ENCODE data around the gene HOPX. TPM values are rescaled to one million over a fixed set of nuclear protein-coding genes. Genes with fewer than 3 reads are reported as not detected.

HOPX gene
- total and polyA plus RNA-seq, 4 experiments from 2014 or later, result 16.9 to 163 (median 73.6) TPM

DNA sequence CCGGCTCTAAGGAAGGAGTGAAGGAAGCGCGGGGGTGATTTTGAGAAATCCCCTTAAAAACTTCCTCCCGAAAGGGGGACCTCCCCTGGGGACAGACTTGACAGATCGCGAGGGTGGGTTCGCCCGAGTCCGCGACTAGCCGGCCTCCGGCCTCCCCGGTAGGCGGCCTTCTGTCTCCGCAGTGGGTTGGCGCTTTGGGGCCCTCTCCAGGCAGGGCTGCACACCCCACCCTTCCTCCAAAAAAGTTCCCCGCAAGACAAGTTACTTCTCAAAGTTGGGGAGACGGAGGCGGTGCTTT lies 24.8 kb downstream of the HOPX start:
- ChIA-PET POLR2A (ENCODE audit: partially characterized antibody) (no interaction called here), CTCF (ENCODE audit: partially characterized antibody) (no interaction called here)
- peak; percentile 38 to 52 (median 44) for DNase-seq
- peaks cover 0 to 5% of the 10 kb centered on the region in 2 donors for H3K36me3 Mint-ChIP-seq
- H3K27ac ChIP-seq (ENCODE audit: low read depth, low read length), result peak overlapping the region; percentile 51
- H3K4me3 ChIP-seq (ENCODE audit: low read length in 2 of 2), result peak overlapping the region; percentile 22 to 51
- H3K4me3 Mint-ChIP-seq, result peak overlapping the region; percentile 81 to 90 (median 86)
- H3K27me3 ChIP-seq (ENCODE audit: insufficient read depth, low read length), result peaks cover 5% of the 10 kb centered on the region
- intact Hi-C loops (cut with micrococcal nuclease), result loop anchor here (5.0 to 10.0 kb wide), 2 partner anchors 81 to 146 kb away; no protein-coding TSS in a partner anchor
- H3K4me1 Mint-ChIP-seq, result peaks cover 32 to 67% (median 52%) of the 10 kb centered on the region in 4 donors
- H3K9me3 Mint-ChIP-seq, result no peaks in the 10 kb centered on the region
- H3K36me3 ChIP-seq (ENCODE audit: insufficient read depth, low read length), result no peaks in the 10 kb centered on the region
- H3K27me3 Mint-ChIP-seq, result peaks cover 6 to 13% of the 10 kb centered on the region in 2 donors
- H3K27ac Mint-ChIP-seq, result peak overlapping the region; percentile 35 to 94 (median 80)
- peaks cover 49% of the 10 kb centered on the region for H3K4me1 ChIP-seq (ENCODE audit: insufficient read depth, low read length)
- H3K9me3 ChIP-seq (ENCODE audit: control insufficient read depth in 1 of 2, low read length in 2 of 2), result no peaks in the 10 kb centered on the region

- Mint-ChIP-seq H3K27me3 (peaks cover 6 to 13% of the 10 kb centered on the region in 2 donors), H3K27ac (peak overlapping the region; percentile 35 to 95 (median 83)), H3K4me3 (peak overlapping the region; percentile 86 to 96 (median 92)), H3K36me3 (peaks cover 0 to 5% of the 10 kb centered on the region in 2 donors), H3K9me3 (no peaks in the 10 kb centered on the region), H3K4me1 (peaks cover 33 to 72% (median 56%) of the 10 kb centered on the region in 4 donors)
- POLR2A ChIA-PET (ENCODE audit: partially characterized antibody), result no interaction called here
- no peaks in the 10 kb centered on the region for H3K36me3 ChIP-seq (ENCODE audit: insufficient read depth, low read length)
- no peaks in the 10 kb centered on the region for H3K9me3 ChIP-seq (ENCODE audit: control insufficient read depth in 1 of 2, low read length in 2 of 2)
- CTCF ChIA-PET (ENCODE audit: partially characterized antibody), result interaction anchor here (1.3 kb wide), 2 partner anchors 80 to 144 kb away, joined by 3 to 5 read pairs; no protein-coding TSS in a partner anchor
- intact Hi-C loops (cut with micrococcal nuclease), result loop anchor here (5.0 to 10.0 kb wide), 2 partner anchors 81 to 147 kb away; no protein-coding TSS in a partner anchor
- H3K4me3 ChIP-seq (ENCODE audit: low read length in 2 of 2), result peak overlapping the region; percentile 22 to 51
- H3K27me3 ChIP-seq (ENCODE audit: insufficient read depth, low read length), result peaks cover 5% of the 10 kb centered on the region
- H3K4me1 ChIP-seq (ENCODE audit: insufficient read depth, low read length), result peaks cover 51% of the 10 kb centered on the region
- H3K27ac ChIP-seq (ENCODE audit: low read depth, low read length), result peak overlapping the region; percentile 51
- peak in 4 of 5 donors; percentile 21 to 36 (median 28) for DNase-seq
Observed at GRCh38 chr4:56655627-56656345, 25.3 kb downstream of the HOPX start.

GRCh38 chr4:56655209-56655626 lies 25.9 kb downstream of the HOPX start:
- peaks cover 0 to 5% of the 10 kb centered on the region in 2 donors for H3K36me3 Mint-ChIP-seq
- peak in 2 of 5 donors; percentile 22 to 24 for DNase-seq
- Histone ChIP-seq H3K36me3 (ENCODE audit: insufficient read depth, low read length) (no peaks in the 10 kb centered on the region), H3K27me3 (ENCODE audit: insufficient read depth, low read length) (peaks cover 5% of the 10 kb centered on the region), H3K9me3 (ENCODE audit: control insufficient read depth in 1 of 2, low read length in 2 of 2) (no peaks in the 10 kb centered on the region), H3K27ac (ENCODE audit: low read depth, low read length) (peak overlapping the region; percentile 51), H3K4me3 (ENCODE audit: low read length in 2 of 2) (peak overlapping the region in 1 of 2 donors; percentile 51), H3K4me1 (ENCODE audit: insufficient read depth, low read length) (peaks cover 57% of the 10 kb centered on the region)
- no peaks in the 10 kb centered on the region for H3K9me3 Mint-ChIP-seq
- CTCF ChIA-PET (ENCODE audit: partially characterized antibody), result interaction anchor here (0.9 to 1.3 kb wide), 4 partner anchors 79 to 187 kb away, joined by 3 to 5 read pairs (median 3); no protein-coding TSS in a partner anchor
- POLR2A ChIA-PET (ENCODE audit: partially characterized antibody), result interaction anchor here (0.7 to 0.8 kb wide), 3 partner anchors 26 to 220 kb away, joined by 3 to 5 read pairs (median 3); partner anchors contain the start of genes HOPX and PPAT
- H3K4me3 Mint-ChIP-seq, result peak overlapping the region; percentile 81 to 96 (median 92)
- peak overlapping the region; percentile 19 to 95 (median 72) for H3K27ac Mint-ChIP-seq
- H3K4me1 Mint-ChIP-seq, result peaks cover 39 to 78% (median 62%) of the 10 kb centered on the region in 4 donors
- intact Hi-C loops (cut with micrococcal nuclease), result loop anchor here (5.0 to 10.0 kb wide), 2 partner anchors 80 to 147 kb away; no protein-coding TSS in a partner anchor
- peaks cover 6 to 13% of the 10 kb centered on the region in 2 donors for H3K27me3 Mint-ChIP-seq

GRCh38 chr4:56654238-56654632 lies 26.9 kb downstream of the HOPX start:
- Mint-ChIP-seq H3K36me3 (peaks cover 0 to 5% of the 10 kb centered on the region in 2 donors), H3K4me3 (peak overlapping the region; percentile 81 to 96 (median 92)), H3K9me3 (no peaks in the 10 kb centered on the region), H3K27ac (peak overlapping the region in 6 of 7 donors; percentile 65 to 95 (median 78)), H3K27me3 (peaks cover 6 to 10% of the 10 kb centered on the region in 2 donors), H3K4me1 (peaks cover 45 to 84% (median 70%) of the 10 kb centered on the region in 4 donors)
- H3K4me3 ChIP-seq (ENCODE audit: low read length in 2 of 2), result peak overlapping the region in 1 of 2 donors; percentile 24
- H3K9me3 ChIP-seq (ENCODE audit: control insufficient read depth in 1 of 2, low read length in 2 of 2), result no peaks in the 10 kb centered on the region
- peaks cover 5% of the 10 kb centered on the region for H3K27me3 ChIP-seq (ENCODE audit: insufficient read depth, low read length)
- ChIA-PET CTCF (ENCODE audit: partially characterized antibody) (interaction anchor here (0.9 to 1.3 kb wide), 4 partner anchors 78 to 188 kb away, joined by 3 to 5 read pairs (median 3); no protein-coding TSS in a partner anchor), POLR2A (ENCODE audit: partially characterized antibody) (no interaction called here)
- peak overlapping the region; percentile 16 for H3K27ac ChIP-seq (ENCODE audit: low read depth, low read length)
- no peaks in the 10 kb centered on the region for H3K36me3 ChIP-seq (ENCODE audit: insufficient read depth, low read length)
- DNase-seq, result no peak
- intact Hi-C loops (cut with micrococcal nuclease), result loop anchor here (10.0 kb wide), 1 partner anchor 79 kb away; no protein-coding TSS in a partner anchor
- peaks cover 65% of the 10 kb centered on the region for H3K4me1 ChIP-seq (ENCODE audit: insufficient read depth, low read length)

DNA sequence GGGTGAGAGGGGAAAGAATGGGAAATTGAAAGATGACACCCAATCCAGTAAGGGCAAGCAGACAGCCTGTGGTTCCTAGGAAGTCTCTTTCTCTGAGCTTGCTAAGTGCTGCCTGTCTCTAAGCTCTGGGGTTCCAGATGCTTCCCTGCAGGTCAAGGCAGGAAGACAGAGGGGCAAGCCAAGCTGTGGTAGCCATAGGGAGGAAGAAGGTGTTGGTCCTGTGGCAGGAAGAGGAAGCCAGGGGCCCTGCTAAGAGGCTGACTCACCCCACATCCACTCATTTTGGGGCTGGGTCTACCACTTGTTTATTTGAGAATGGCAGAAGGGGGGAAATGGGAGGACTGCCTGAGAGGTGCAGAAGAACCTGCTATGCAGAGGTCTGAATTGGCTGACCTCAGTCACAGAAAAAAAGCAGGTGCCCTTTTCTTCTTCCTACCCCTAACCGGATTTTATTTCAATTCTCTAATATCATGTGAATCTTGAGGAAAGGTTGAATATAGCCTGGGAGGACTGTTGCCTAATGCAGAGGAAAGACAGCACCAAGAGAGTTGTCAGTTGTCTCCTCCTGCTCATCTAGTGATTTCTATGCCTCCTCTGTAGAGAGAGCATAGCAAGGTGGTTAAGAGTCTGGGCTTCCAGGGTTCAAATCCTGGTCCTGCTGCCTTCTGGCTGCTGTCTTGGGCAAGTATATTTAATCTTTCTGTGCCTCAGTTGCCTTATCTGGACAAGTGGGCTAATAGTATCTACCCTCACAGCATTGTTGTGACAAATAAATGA lies 27.4 kb downstream of the HOPX start:
- H3K27me3 ChIP-seq (ENCODE audit: insufficient read depth, low read length), result peaks cover 5% of the 10 kb centered on the region
- H3K4me1 ChIP-seq (ENCODE audit: insufficient read depth, low read length), result peaks cover 65% of the 10 kb centered on the region
- H3K36me3 ChIP-seq (ENCODE audit: insufficient read depth, low read length), result no peaks in the 10 kb centered on the region
- ChIA-PET CTCF (ENCODE audit: partially characterized antibody) (interaction anchor here (0.7 to 2.0 kb wide), 3 partner anchors 18 to 185 kb away, joined by 3 to 4 read pairs (median 4); no protein-coding TSS in a partner anchor), POLR2A (ENCODE audit: partially characterized antibody) (no interaction called here)
- H3K4me3 ChIP-seq (ENCODE audit: low read length in 2 of 2), result no peak overlapping the region
- Mint-ChIP-seq H3K27me3 (peaks cover 6 to 9% of the 10 kb centered on the region in 2 donors), H3K27ac (peak overlapping the region; percentile 58 to 95 (median 72)), H3K4me1 (peaks cover 45 to 80% (median 71%) of the 10 kb centered on the region in 4 donors), H3K4me3 (peak overlapping the region; percentile 60 to 96 (median 92)), H3K36me3 (peaks cover 5% of the 10 kb centered on the region in 2 donors), H3K9me3 (no peaks in the 10 kb centered on the region)
- DNase-seq, result peak in 4 of 5 donors; percentile 9 to 42 (median 20)
- peak overlapping the region; percentile 16 for H3K27ac ChIP-seq (ENCODE audit: low read depth, low read length)
- no peaks in the 10 kb centered on the region for H3K9me3 ChIP-seq (ENCODE audit: control insufficient read depth in 1 of 2, low read length in 2 of 2)
- intact Hi-C loops (cut with micrococcal nuclease), result loop anchor here (10.0 kb wide), 1 partner anchor 79 kb away; no protein-coding TSS in a partner anchor

DNA sequence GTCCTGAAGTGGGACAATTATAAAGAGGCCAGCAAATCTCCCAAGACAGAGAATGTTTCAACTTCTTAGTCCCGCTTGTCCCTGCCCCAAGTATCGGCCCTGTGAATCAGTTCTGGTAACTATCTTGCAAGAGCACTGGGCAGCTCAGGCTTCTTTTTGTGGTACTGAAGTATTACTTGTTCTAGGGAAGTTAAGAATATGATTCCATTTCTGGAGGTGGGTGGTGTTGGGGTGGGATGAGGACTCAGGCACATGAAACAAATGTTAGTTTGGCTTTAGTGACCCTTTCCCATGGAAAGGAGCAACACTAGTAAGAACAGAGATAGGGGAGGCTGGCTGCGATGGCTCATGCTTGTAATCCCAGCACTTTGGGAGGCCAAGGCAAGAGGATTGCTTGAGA lies 28.9 kb downstream of the HOPX start:
- H3K27ac ChIP-seq (ENCODE audit: low read depth, low read length), result no peak overlapping the region

More for the DNA sequence above, 28.9 kb downstream of the HOPX start:
- Mint-ChIP-seq H3K9me3 (peaks cover 0 to 2% (median under 1%) of the 10 kb centered on the region in 8 donors), H3K36me3 (peaks cover 5 to 11% of the 10 kb centered on the region in 2 donors), H3K27me3 (peaks cover under 1 to 4% of the 10 kb centered on the region in 2 donors), H3K4me3 (peak overlapping the region in 2 of 8 donors; percentile 54 to 66), H3K4me1 (peaks cover 43 to 69% (median 64%) of the 10 kb centered on the region in 4 donors), H3K27ac (peak overlapping the region; percentile 20 to 82 (median 51))
- CTCF ChIA-PET (ENCODE audit: partially characterized antibody), result interaction anchor here (1.3 to 2.0 kb wide), 4 partner anchors 14 to 187 kb away, joined by 3 to 4 read pairs (median 4); no protein-coding TSS in a partner anchor
- no peak for DNase-seq
- Histone ChIP-seq H3K36me3 (ENCODE audit: insufficient read depth, low read length) (no peaks in the 10 kb centered on the region), H3K9me3 (ENCODE audit: control insufficient read depth in 1 of 2, low read length in 2 of 2) (no peaks in the 10 kb centered on the region), H3K4me1 (ENCODE audit: insufficient read depth, low read length) (peaks cover 62% of the 10 kb centered on the region), H3K4me3 (ENCODE audit: low read length in 2 of 2) (no peak overlapping the region), H3K27me3 (ENCODE audit: insufficient read depth, low read length) (peaks cover 5% of the 10 kb centered on the region)
- intact Hi-C loops (cut with micrococcal nuclease), result loop anchor here (10.0 kb wide), 1 partner anchor 77 kb away; no protein-coding TSS in a partner anchor
- POLR2A ChIA-PET (ENCODE audit: partially characterized antibody), result no interaction called here
